GM12878 (cell line): Measurements from ENCODE around the gene ZBED4. TPM values are rescaled to one million over a fixed set of nuclear protein-coding genes. Genes with fewer than 3 reads are reported as not detected.

ENCODE experiments used
- ATAC-seq: fragments of 200-7000 bp; cut with Tn5 transposase; 3 replicates; pipeline ENCODE4 v1.9.1; 2020; ENCODE audit warnings: mild to moderate bottlenecking, moderate library complexity
- BruUV-seq: library from RNA; stranded (reverse); fragments of 400-500 nt; replicated peaks from 2 replicates; lab custom pipeline; 2021; lab: Mats Ljungman, UMichigan
- CTCF ChIA-PET: fragments of 300-600 bp; sonication (Branson Sonifier 250); formaldehyde crosslinking; extraction: SDS; loops from one replicate; lab custom pipeline; 2021; ENCODE audit warnings: inconsistent platforms; lab: Yijun Ruan, JAX
- POLR2A ChIA-PET: fragments of 350-600 bp; formaldehyde crosslinking; extraction: SDS; loops from one replicate; lab custom pipeline; 2021; ENCODE audit warnings: inconsistent platforms; lab: Charles Lee
- RAD21 ChIA-PET: fragments of 300-600 bp; sonication (Branson Sonifier 250); formaldehyde crosslinking; loops from one replicate; lab custom pipeline; 2023; ENCODE audit warnings: antibody characterized with exemption; ENCODE audit not compliant: unreplicated experiment; lab: Charles Lee
- SMC1A ChIA-PET: fragments of 300-600 bp; sonication (Branson Sonifier 250); formaldehyde crosslinking; loops from one replicate; lab custom pipeline; 2023; ENCODE audit not compliant: unreplicated experiment, uncharacterized antibody; lab: Charles Lee
- DNase-seq: peaks from one replicate; pipeline ENCODE4 v3.0.0-alpha.2; 2011; ENCODE audit warnings: low read depth, low spot score
- FAIRE-seq: peaks from 3 replicates; lab custom pipeline; 2011; peaks lifted over from hg19 to GRCh38; lab: Jason Lieb, UNC
- H2AFZ ChIP-seq: 2 replicates; pipeline ENCODE4 v1.6.0; 2011; ENCODE audit warnings: low read depth, low read length, control low read depth; ENCODE audit not compliant: control insufficient read depth
- H3K27ac ChIP-seq: 2 replicates; pipeline ENCODE4 v1.5.1; 2011; ENCODE audit warnings: control low read depth; ENCODE audit not compliant: control insufficient read depth, insufficient read depth
- H3K27me3 ChIP-seq, 2 experiments: replicated peaks in 1 of 2; 2 replicates each; pipeline versions ENCODE4 v1.6.0 to v1.6.1; 2011; ENCODE audit warnings: low read length in 1 of 2; ENCODE audit not compliant: control insufficient read depth in 2 of 2, insufficient read depth in 2 of 2
- H3K36me3 ChIP-seq, 2 experiments: 2 replicates each; pipeline ENCODE4 v1.5.1; 2011; ENCODE audit warnings: low read length in 1 of 2; ENCODE audit not compliant: control insufficient read depth in 2 of 2, insufficient read depth in 2 of 2
- H3K4me1 ChIP-seq: 2 replicates; pipeline ENCODE4 v1.6.1; 2011; ENCODE audit warnings: mild to moderate bottlenecking, low read length, moderate library complexity, mixed read lengths; ENCODE audit not compliant: control insufficient read depth, insufficient read depth
- H3K4me2 ChIP-seq: 2 replicates; pipeline ENCODE4 v1.6.0; 2011; ENCODE audit warnings: control low read depth; ENCODE audit not compliant: control insufficient read depth, insufficient read depth
- H3K4me3 ChIP-seq: fragments of 200-600 bp; sonication (generic); 2 replicates; pipeline ENCODE4 v1.5.1; 2016
- H3K79me2 ChIP-seq: 2 replicates; pipeline ENCODE4 v1.6.0; 2011; ENCODE audit warnings: low read length; ENCODE audit not compliant: control insufficient read depth, insufficient read depth
- H3K9ac ChIP-seq: 2 replicates; pipeline ENCODE4 v1.8.0; 2011; ENCODE audit warnings: low read length, control low read depth, mixed read lengths; ENCODE audit not compliant: control insufficient read depth, insufficient read depth
- H3K9me3 ChIP-seq: replicated peaks from 3 replicates; pipeline ENCODE4 v1.5.1; 2011; ENCODE audit warnings: mild to moderate bottlenecking, low read length; ENCODE audit not compliant: control insufficient read depth, insufficient read depth
- H4K20me1 ChIP-seq: 2 replicates; pipeline ENCODE4 v1.6.0; 2011; ENCODE audit not compliant: control insufficient read depth, insufficient read depth
- ATF3 ChIP-seq: IDR thresholded peaks from 2 replicates; pipeline ENCODE4 v1.6.1; 2011; ENCODE audit warnings: low read depth, mild to moderate bottlenecking, low read length, moderate library complexity, borderline replicate concordance; ENCODE audit errors: extremely low read depth
- CREB1 ChIP-seq: IDR thresholded peaks from 2 replicates; pipeline ENCODE4 v1.6.1; 2012; ENCODE audit warnings: low read depth, mild to moderate bottlenecking, inconsistent platforms
- POLR2A ChIP-seq: IDR thresholded peaks from 2 replicates; pipeline ENCODE4 v1.6.1; 2011; ENCODE audit warnings: low read depth, mild to moderate bottlenecking, low read length
- POLR2AphosphoS5 ChIP-seq: IDR thresholded peaks from 2 replicates; pipeline ENCODE4 v1.6.1; 2011; ENCODE audit warnings: mild to moderate bottlenecking, low read length, inconsistent platforms
- WGBS: methylation state at CpG from one replicate; pipeline ENCODE4 v1.1.6; 2016; ENCODE audit warnings: low lambda C conversion rate; ENCODE audit not compliant: insufficient replicate concordance, insufficient coverage; ENCODE audit errors: missing lambda C conversion rate; 5-methylcytosine and 5-hydroxymethylcytosine counted together
- in situ Hi-C: fragments of 300-500 bp; cut with MboI; formaldehyde crosslinking; loops from 9 replicates; pipeline ENCODE4 v1.14.3; 2018; ENCODE audit warnings: mixed read lengths
- intact Hi-C: fragments of 100-400 bp; cut with micrococcal nuclease; formaldehyde crosslinking; loops from one replicate; pipeline ENCODE4 v1.14.2; 2022; ENCODE audit not compliant: unreplicated experiment
- polyA plus RNA-seq, 11 experiments: library from polyadenylated mRNA; depleted of rRNA in 4 of 11; unstranded in 6 of 11; stranded (reverse) in 5 of 11; fragments of >200 nt; fragmentation: Nextera tagmentation in 4 of 11; fragmentation: Illumina TruSeq in 1 of 11; extraction: Ambion mirVana in 4 of 11; extraction: Trizol in 1 of 11; gene quantifications; 1 replicate in 1 of 11; 2 replicates in 10 of 11; pipeline versions ENCODE4 v1.2.1 to v1.2.3, GENCODE V29; 2011 to 2016; ENCODE audit warnings: inconsistent platforms in 2 of 11, missing spikeins in 2 of 11, low read depth in 1 of 11
- total RNA-seq, 4 experiments: library from RNA; depleted of rRNA in 3 of 4; stranded (reverse); fragments of >200 nt in 3 of 4; fragmentation: Illumina TruSeq in 1 of 4; extraction: Trizol in 1 of 4; gene quantifications; 2 replicates each; pipeline versions ENCODE4 v1.2.1 to v1.2.3, GENCODE V29; 2013 to 2021

ZBED4 gene
- total and polyA plus RNA-seq, 10 of the 15 experiments (the other 5 are each of a cell fraction or from before 2014, with no cell fraction given), result 2.3 to 21.6 (median 12.8) TPM

- Histone ChIP-seq H3K4me3 (no peak overlapping the region), H3K4me1 (peaks cover 8% of the 10 kb centered on the region), H2AFZ (no peak overlapping the region), H3K9me3 (no peaks in the 10 kb centered on the region; the same call in 2 of the 3 replicates), H3K27ac (no peak overlapping the region), H3K9ac (no peak overlapping the region), H3K4me2 (no peak overlapping the region), H3K36me3 (peaks cover 12 to 25% of the 10 kb centered on the region in 2 experiments), H3K79me2 (peaks cover 74% of the 10 kb centered on the region), H4K20me1 (peaks cover 5% of the 10 kb centered on the region), H3K27me3 (no peaks in the 10 kb centered on the region)
- DNase-seq (no peak), ATAC-seq (no peak; the same call in 2 of the 3 replicates), FAIRE-seq (no peak)
- in situ Hi-C loops, result no loop called here
- POLR2A ChIA-PET, result interaction anchor here (0.6 to 1.1 kb wide), 2 partner anchors 8 to 49 kb away, joined by 3 to 4 read pairs; no protein-coding TSS in a partner anchor
- SMC1A ChIA-PET, result interaction anchor here (1.5 to 1.7 kb wide), 2 partner anchors 8 to 68 kb away, joined by 5 to 6 read pairs; no protein-coding TSS in a partner anchor
- intact Hi-C loops, result no loop called here
- BruUV-seq, result no TSS peak
- CTCF ChIA-PET, result interaction anchor here (0.6 to 2.0 kb wide), 3 partner anchors 9 to 56 kb away, joined by 3 to 6 read pairs (median 3); no protein-coding TSS in a partner anchor
- TF ChIP-seq ATF3 (no peak), POLR2AphosphoS5 (peak; percentile 27; the same call in 1 of the 2 replicates)
- RAD21 ChIA-PET, result interaction anchor here (0.6 kb wide), 1 partner anchor 807 kb away, joined by 3 read pairs; no protein-coding TSS in a partner anchor
- 96% methylated on average over 11 of the region's 11 CpGs for WGBS
Measured at GRCh38 chr22:49812838-49813237, 40.8 kb upstream of the ZBED4 start.

- 97% methylated on average over 14 of the region's 14 CpGs for WGBS
- in situ Hi-C loops, result no loop called here
- H3K9ac ChIP-seq, result no peak overlapping the region
- no peak for FAIRE-seq
- TF ChIP-seq CREB1, result no peak
- peak; percentile 21; the same call in 1 of the 2 replicates for TF ChIP-seq POLR2A
- TF ChIP-seq, all 136 proteins: peak for 1
- H3K9me3 ChIP-seq, result no peaks in the 10 kb centered on the region
- peaks cover 8% of the 10 kb centered on the region for H4K20me1 ChIP-seq
- RAD21 ChIA-PET, result no interaction called here
- no TSS peak for BruUV-seq
- no peak overlapping the region for H3K4me3 ChIP-seq
- H3K4me2 ChIP-seq, result no peak overlapping the region
- peaks cover 12 to 24% of the 10 kb centered on the region in 2 experiments for H3K36me3 ChIP-seq
- no peaks in the 10 kb centered on the region for H3K27me3 ChIP-seq
- POLR2A ChIA-PET, result no interaction called here
- DNase-seq (no peak), ATAC-seq (no peak)
- peaks cover 8% of the 10 kb centered on the region for H3K4me1 ChIP-seq
- H2AFZ ChIP-seq, result no peak overlapping the region
- H3K27ac ChIP-seq, result no peak overlapping the region
- SMC1A ChIA-PET, result no interaction called here
- H3K79me2 ChIP-seq, result peaks cover 68% of the 10 kb centered on the region
- CTCF ChIA-PET, result no interaction called here
- intact Hi-C loops, result no loop called here
Measured at GRCh38 chr22:49814164-49814686, 39.4 kb upstream of the ZBED4 start.
